Measurements from ENCODE around the gene TDO2.
"Not testable (repeated sequence)": the region's sequence is repeated elsewhere in the genome, so short reads cannot be mapped to it uniquely, and the experiment has no call there.

TDO2 gene

GRCh38 chr4:155891058-155891457, 12.4 kb upstream of the TDO2 start:
- Histone ChIP-seq H3K4me3 (ENCODE audit: severe bottlenecking) (no peak overlapping the region), H3K4me1 (ENCODE audit: insufficient read depth, poor library complexity, severe bottlenecking) (peaks cover 2% of the 10 kb centered on the region), H3K27ac (ENCODE audit: poor library complexity, severe bottlenecking) (no peak overlapping the region), H3K27me3 (ENCODE audit: insufficient read depth, poor library complexity, severe bottlenecking) (no peaks in the 10 kb centered on the region), H3K9me3 (ENCODE audit: severe bottlenecking) (no peaks in the 10 kb centered on the region), H3K36me3 (ENCODE audit: low read depth) (no peaks in the 10 kb centered on the region)
- ATAC-seq (ENCODE audit: low read depth) (no peak), DNase-seq (ENCODE audit: low spot score) (no peak)
- no peak for TF ChIP-seq CTCF (IDR thresholded peaks at IDR 0.05; ENCODE audit: poor library complexity, severe bottlenecking)

- not testable (repeated sequence) for H3K36me3 ChIP-seq (ENCODE audit: low read depth); H3K4me3 ChIP-seq (ENCODE audit: severe bottlenecking); H3K27ac ChIP-seq (ENCODE audit: poor library complexity, severe bottlenecking); H3K27me3 ChIP-seq (ENCODE audit: insufficient read depth, poor library complexity, severe bottlenecking); H3K4me1 ChIP-seq (ENCODE audit: insufficient read depth, poor library complexity, severe bottlenecking); ATAC-seq (ENCODE audit: low read depth); DNase-seq (ENCODE audit: low spot score); H3K9me3 ChIP-seq (ENCODE audit: severe bottlenecking)
These were observed 5.1 kb upstream of the TDO2 start for GRCh38 chr4:155898371-155898770.

GRCh38 chr4:155899891-155900290, 3.6 kb upstream of the TDO2 start:
- H3K9me3 ChIP-seq (ENCODE audit: severe bottlenecking), result no peaks in the 10 kb centered on the region
- DNase-seq (ENCODE audit: low spot score) (no peak), ATAC-seq (ENCODE audit: low read depth) (no peak)
- no peak overlapping the region for H3K27ac ChIP-seq (ENCODE audit: poor library complexity, severe bottlenecking)
- H3K4me3 ChIP-seq (ENCODE audit: severe bottlenecking), result no peak overlapping the region
- no peaks in the 10 kb centered on the region for H3K36me3 ChIP-seq (ENCODE audit: low read depth)
- H3K27me3 ChIP-seq (ENCODE audit: insufficient read depth, poor library complexity, severe bottlenecking), result no peaks in the 10 kb centered on the region
- H3K4me1 ChIP-seq (ENCODE audit: insufficient read depth, poor library complexity, severe bottlenecking), result no peaks in the 10 kb centered on the region
- no peak for TF ChIP-seq CTCF (IDR thresholded peaks at IDR 0.05; ENCODE audit: poor library complexity, severe bottlenecking)

GRCh38 chr4:155900381-155900780, 3.1 kb upstream of the TDO2 start:
- Histone ChIP-seq H3K27ac (ENCODE audit: poor library complexity, severe bottlenecking) (no peak overlapping the region), H3K4me1 (ENCODE audit: insufficient read depth, poor library complexity, severe bottlenecking) (no peaks in the 10 kb centered on the region), H3K36me3 (ENCODE audit: low read depth) (no peaks in the 10 kb centered on the region), H3K4me3 (ENCODE audit: severe bottlenecking) (no peak overlapping the region), H3K9me3 (ENCODE audit: severe bottlenecking) (no peaks in the 10 kb centered on the region), H3K27me3 (ENCODE audit: insufficient read depth, poor library complexity, severe bottlenecking) (no peaks in the 10 kb centered on the region)
- no peak for ATAC-seq (ENCODE audit: low read depth)
- DNase-seq (ENCODE audit: low spot score), result no peak
- no peak for TF ChIP-seq CTCF (IDR thresholded peaks at IDR 0.05; ENCODE audit: poor library complexity, severe bottlenecking)

GRCh38 chr4:155901013-155901412, 2.5 kb upstream of the TDO2 start:
- no peak overlapping the region for H3K4me3 ChIP-seq (ENCODE audit: severe bottlenecking)
- no peaks in the 10 kb centered on the region for H3K9me3 ChIP-seq (ENCODE audit: severe bottlenecking)
- no peak overlapping the region for H3K27ac ChIP-seq (ENCODE audit: poor library complexity, severe bottlenecking)
- H3K4me1 ChIP-seq (ENCODE audit: insufficient read depth, poor library complexity, severe bottlenecking), result peaks cover under 1% of the 10 kb centered on the region
- H3K27me3 ChIP-seq (ENCODE audit: insufficient read depth, poor library complexity, severe bottlenecking), result no peaks in the 10 kb centered on the region
- DNase-seq (ENCODE audit: low spot score), result no peak
- no peaks in the 10 kb centered on the region for H3K36me3 ChIP-seq (ENCODE audit: low read depth)
- TF ChIP-seq CTCF (IDR thresholded peaks at IDR 0.05; ENCODE audit: poor library complexity, severe bottlenecking), result no peak
- no peak for ATAC-seq (ENCODE audit: low read depth)

Measured in RWPE2 (cell line).